GM12878 (cell line): ENCODE data around the gene OCA2.

Experiments used
- EZH2 ChIP-seq: IDR thresholded peaks from 2 replicates; pipeline ENCODE4 v1.6.1; 2012; ENCODE audit warnings: low read depth, mild to moderate bottlenecking, control low read depth, inconsistent platforms, low read length, borderline replicate concordance; ENCODE audit not compliant: control insufficient read depth
- FOXM1 ChIP-seq: IDR thresholded peaks from 2 replicates; pipeline ENCODE4 v1.6.1; 2012; ENCODE audit warnings: low read depth, mild to moderate bottlenecking, inconsistent platforms, low read length, moderate library complexity
- GATAD2B ChIP-seq: fragments of 450-650 bp; conservative IDR thresholded peaks from 2 replicates; pipeline ENCODE4 v1.6.1; 2017; ENCODE audit warnings: low read depth, mild to moderate bottlenecking, moderate library complexity
- RAD21 ChIP-seq: IDR thresholded peaks from 2 replicates; pipeline ENCODE4 v1.6.1; 2011; ENCODE audit warnings: mild to moderate bottlenecking, low read depth, low read length, moderate library complexity; ENCODE audit not compliant: insufficient read depth
- RAD51 ChIP-seq: fragments of 450-650 bp; IDR thresholded peaks from 2 replicates; pipeline ENCODE4 v1.6.1; 2016; ENCODE audit warnings: moderate library complexity, mild to moderate bottlenecking, inconsistent platforms
- SP1 ChIP-seq: IDR thresholded peaks from one replicate; pipeline ENCODE4 v1.6.1; 2011; ENCODE audit warnings: low read depth, low read length
- TAF1 ChIP-seq: IDR thresholded peaks from 2 replicates; pipeline ENCODE4 v1.6.1; 2011; ENCODE audit warnings: mild to moderate bottlenecking, low read depth, low read length, borderline replicate concordance
- YBX1 ChIP-seq: fragments of 450-650 bp; IDR thresholded peaks from 2 replicates; pipeline ENCODE4 v1.6.1; 2016; ENCODE audit warnings: antibody characterized with exemption
- TF ChIP-seq, protein P1 (sequence below): IDR thresholded peaks from 2 replicates; pipeline ENCODE4 v1.6.1; 2012; ENCODE audit warnings: low read depth, low read length, improper control_type of control experiment
- TF ChIP-seq, protein P2 (sequence below): IDR thresholded peaks from 2 replicates; pipeline ENCODE4 v1.6.1; 2011; ENCODE audit warnings: low read depth, mild to moderate bottlenecking, low read length, moderate library complexity, borderline replicate concordance; ENCODE audit errors: extremely low read depth
- TF ChIP-seq, protein P3 (sequence below), 3 experiments: IDR thresholded peaks in 2 of 3; conservative IDR thresholded peaks in 1 of 3; 2 replicates each; pipeline ENCODE4 v1.5.1; 2011; ENCODE audit warnings: low read depth in 3 of 3, low read length in 3 of 3, mild to moderate bottlenecking in 3 of 3, control low read depth in 2 of 3, moderate library complexity in 2 of 3, inconsistent platforms in 1 of 3, mixed read lengths in 1 of 3; ENCODE audit not compliant: control insufficient read depth in 2 of 3, insufficient read depth in 1 of 3; ENCODE audit errors: extremely low read depth in 1 of 3

GRCh38 chr15:27776501-27776900 is 322.6 kb downstream of the OCA2 start:
- TF ChIP-seq, protein P1, sequence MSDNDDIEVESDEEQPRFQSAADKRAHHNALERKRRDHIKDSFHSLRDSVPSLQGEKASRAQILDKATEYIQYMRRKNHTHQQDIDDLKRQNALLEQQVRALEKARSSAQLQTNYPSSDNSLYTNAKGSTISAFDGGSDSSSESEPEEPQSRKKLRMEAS, result no peak
- TF ChIP-seq, protein P2, sequence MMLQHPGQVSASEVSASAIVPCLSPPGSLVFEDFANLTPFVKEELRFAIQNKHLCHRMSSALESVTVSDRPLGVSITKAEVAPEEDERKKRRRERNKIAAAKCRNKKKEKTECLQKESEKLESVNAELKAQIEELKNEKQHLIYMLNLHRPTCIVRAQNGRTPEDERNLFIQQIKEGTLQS, result no peak
- TF ChIP-seq GATAD2B, result no peak
- TF ChIP-seq, protein P3, sequence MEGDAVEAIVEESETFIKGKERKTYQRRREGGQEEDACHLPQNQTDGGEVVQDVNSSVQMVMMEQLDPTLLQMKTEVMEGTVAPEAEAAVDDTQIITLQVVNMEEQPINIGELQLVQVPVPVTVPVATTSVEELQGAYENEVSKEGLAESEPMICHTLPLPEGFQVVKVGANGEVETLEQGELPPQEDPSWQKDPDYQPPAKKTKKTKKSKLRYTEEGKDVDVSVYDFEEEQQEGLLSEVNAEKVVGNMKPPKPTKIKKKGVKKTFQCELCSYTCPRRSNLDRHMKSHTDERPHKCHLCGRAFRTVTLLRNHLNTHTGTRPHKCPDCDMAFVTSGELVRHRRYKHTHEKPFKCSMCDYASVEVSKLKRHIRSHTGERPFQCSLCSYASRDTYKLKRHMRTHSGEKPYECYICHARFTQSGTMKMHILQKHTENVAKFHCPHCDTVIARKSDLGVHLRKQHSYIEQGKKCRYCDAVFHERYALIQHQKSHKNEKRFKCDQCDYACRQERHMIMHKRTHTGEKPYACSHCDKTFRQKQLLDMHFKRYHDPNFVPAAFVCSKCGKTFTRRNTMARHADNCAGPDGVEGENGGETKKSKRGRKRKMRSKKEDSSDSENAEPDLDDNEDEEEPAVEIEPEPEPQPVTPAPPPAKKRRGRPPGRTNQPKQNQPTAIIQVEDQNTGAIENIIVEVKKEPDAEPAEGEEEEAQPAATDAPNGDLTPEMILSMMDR (IDR thresholded peaks at IDR 0.05 in 2 of 3, conservative IDR thresholded peaks at IDR 0.05 in 1 of 3; ENCODE audit: control insufficient read depth in 2 of 3, extremely low read depth in 1 of 3, insufficient read depth in 1 of 3, low read depth in 3 of 3, low read length in 3 of 3), result no peak
- TF ChIP-seq SP1, result no peak
- no peak for TF ChIP-seq RAD21
- TF ChIP-seq FOXM1, result no peak
- TF ChIP-seq EZH2, result no peak
- TF ChIP-seq TAF1, result no peak
- no peak for TF ChIP-seq RAD51
- TF ChIP-seq YBX1, result no peak
